CD4-positive, alpha-beta T cell treated with Interleukin-2 at 100 ng/mL for 4 hours (primary cell): ENCODE data around the gene SLC41A3.
"Not testable (repeated sequence)": the region's sequence is repeated elsewhere in the genome, so short reads cannot be mapped to it uniquely, and the experiment has no call there.

Source experiments
- DNase-seq: peaks from one replicate; pipeline ENCODE4 v3.0.0-alpha.2; 2020; ENCODE audit warnings: low spot score

The SLC41A3 gene

GRCh38 chr3:125990253-125990970 is 93.5 kb downstream of the SLC41A3 start:
- peak; percentile 59 for DNase-seq

- DNase-seq = not testable (repeated sequence)
Measured at GRCh38 chr3:125984951-125985350, 99.0 kb downstream of the SLC41A3 start.

GRCh38 chr3:125977104-125977503 is 106.8 kb downstream of the SLC41A3 start:
- not testable (repeated sequence) for DNase-seq

- not testable (repeated sequence) for DNase-seq
Measured at GRCh38 chr3:125976003-125976390, 107.9 kb downstream of the SLC41A3 start.

GRCh38 chr3:125975245-125976002 is 108.5 kb downstream of the SLC41A3 start:
- DNase-seq = not testable (repeated sequence)

GRCh38 chr3:125971997-125972944 is 111.7 kb downstream of the SLC41A3 start:
- peak; percentile 47 for DNase-seq

- DNase-seq = not testable (repeated sequence)
Measured at GRCh38 chr3:125968701-125969592, 115.0 kb downstream of the SLC41A3 start, which contains the start of gene ROPN1B. Gene ROPN1B (plus strand): TSS chr3:125969178. CDS start chr3:125972055, 2,877 bp downstream.

- not testable (repeated sequence) for DNase-seq
Measured at GRCh38 chr3:125968121-125968520, 115.8 kb downstream of the SLC41A3 start.

GRCh38 chr3:125967156-125967555 is 116.8 kb downstream of the SLC41A3 start:
- no peak for DNase-seq

GRCh38 chr3:125965505-125965904 is 118.4 kb downstream of the SLC41A3 start:
- no peak for DNase-seq

GRCh38 chr3:125963834-125964233 is 120.1 kb downstream of the SLC41A3 start:
- DNase-seq = not testable (repeated sequence)

GRCh38 chr3:125961289-125961589 is 122.7 kb downstream of the SLC41A3 start:
- DNase-seq = no peak

- no peak for DNase-seq
Measured at GRCh38 chr3:125960456-125961288, 123.3 kb downstream of the SLC41A3 start.

- no peak for DNase-seq
Measured at GRCh38 chr3:125960066-125960424, 123.9 kb downstream of the SLC41A3 start.

GRCh38 chr3:125959317-125960065 is 124.4 kb downstream of the SLC41A3 start:
- no peak for DNase-seq

GRCh38 chr3:125958511-125959316 is 125.2 kb downstream of the SLC41A3 start:
- DNase-seq = no peak

- DNase-seq = no peak
Measured at GRCh38 chr3:125957674-125958510, 126.0 kb downstream of the SLC41A3 start.

GRCh38 chr3:125957020-125957419 is 126.9 kb downstream of the SLC41A3 start:
- DNase-seq = not testable (repeated sequence)
